HG03342 (cell line): Measurements from ENCODE around the gene UPF2.

ENCODE experiments used
- ATAC-seq: cut with Tn5 transposase; IDR thresholded peaks from one replicate; pipeline ENCODE4 v1.9.1; 2021; ENCODE audit warnings: mild to moderate bottlenecking, moderate library complexity; ENCODE audit not compliant: unreplicated experiment

The UPF2 gene

DNA sequence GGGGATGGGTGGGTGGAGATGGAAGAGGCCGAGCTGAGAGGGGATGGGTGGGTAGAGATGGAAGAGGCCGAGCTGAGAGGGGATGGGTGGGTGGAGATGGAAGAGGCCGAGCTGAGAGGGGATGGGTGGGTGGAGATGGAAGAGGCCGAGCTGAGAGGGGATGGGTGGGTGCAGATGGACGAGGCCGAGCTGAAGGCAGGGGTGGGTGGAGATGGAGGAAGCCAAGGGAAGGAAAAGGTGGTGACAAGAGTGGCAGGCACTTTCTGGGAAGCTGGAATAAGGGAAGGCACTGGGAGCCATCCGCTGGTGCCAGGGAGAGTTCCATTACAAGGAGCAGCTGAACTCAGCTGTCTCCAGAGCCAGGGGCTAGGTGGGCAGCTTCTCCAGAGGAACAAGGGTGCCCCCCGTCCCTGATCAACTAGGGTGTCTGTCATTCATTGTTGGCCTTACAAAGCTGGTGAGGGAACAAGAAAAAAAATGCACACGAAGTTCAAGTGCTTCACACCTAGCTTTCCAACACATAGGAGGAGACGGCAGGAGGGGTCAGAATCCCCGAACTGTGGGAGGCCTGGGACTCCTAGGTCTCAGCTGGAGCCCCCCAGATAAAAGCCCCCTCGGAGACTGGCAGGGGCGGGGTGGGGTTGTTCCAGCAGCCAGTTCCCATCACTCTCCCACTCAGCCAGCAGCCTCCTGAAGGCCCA lies 157.0 kb downstream of the UPF2 start:
- no peak for ATAC-seq

DNA sequence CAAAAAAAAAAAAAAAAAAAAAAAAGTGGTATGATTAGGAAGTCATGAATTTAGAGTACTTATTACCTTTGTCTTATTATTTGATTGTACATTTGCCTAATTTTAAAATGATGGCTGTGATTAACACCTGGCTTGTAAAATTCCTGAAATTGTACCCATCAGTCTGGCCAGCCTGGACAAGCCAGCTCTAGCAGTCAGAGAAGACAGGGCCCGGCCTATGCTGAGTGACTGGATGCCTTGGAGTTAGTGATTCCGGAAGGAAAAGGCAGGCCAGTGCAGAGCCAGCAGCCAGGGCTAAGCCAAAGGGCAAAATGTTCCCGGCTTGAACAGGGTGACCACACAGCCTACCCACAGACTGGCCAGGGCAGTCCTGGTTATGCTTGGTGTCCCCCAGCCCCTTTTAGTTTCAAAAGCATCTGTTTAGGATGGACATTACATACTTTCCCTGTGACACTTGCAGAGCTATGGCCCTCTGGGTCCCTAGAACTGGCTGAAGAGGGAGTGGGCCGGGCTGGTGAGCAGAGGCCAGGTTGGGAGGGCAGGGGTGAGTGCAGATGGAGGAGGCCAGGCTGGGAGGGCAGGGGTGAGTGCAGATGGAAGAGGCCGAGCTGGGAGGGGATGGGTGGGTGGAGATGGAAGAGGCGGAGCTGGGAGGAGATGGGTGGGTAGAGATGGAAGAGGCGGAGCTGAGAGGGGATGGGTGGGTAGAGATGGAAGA lies 157.7 kb downstream of the UPF2 start:
- ATAC-seq = no peak

DNA sequence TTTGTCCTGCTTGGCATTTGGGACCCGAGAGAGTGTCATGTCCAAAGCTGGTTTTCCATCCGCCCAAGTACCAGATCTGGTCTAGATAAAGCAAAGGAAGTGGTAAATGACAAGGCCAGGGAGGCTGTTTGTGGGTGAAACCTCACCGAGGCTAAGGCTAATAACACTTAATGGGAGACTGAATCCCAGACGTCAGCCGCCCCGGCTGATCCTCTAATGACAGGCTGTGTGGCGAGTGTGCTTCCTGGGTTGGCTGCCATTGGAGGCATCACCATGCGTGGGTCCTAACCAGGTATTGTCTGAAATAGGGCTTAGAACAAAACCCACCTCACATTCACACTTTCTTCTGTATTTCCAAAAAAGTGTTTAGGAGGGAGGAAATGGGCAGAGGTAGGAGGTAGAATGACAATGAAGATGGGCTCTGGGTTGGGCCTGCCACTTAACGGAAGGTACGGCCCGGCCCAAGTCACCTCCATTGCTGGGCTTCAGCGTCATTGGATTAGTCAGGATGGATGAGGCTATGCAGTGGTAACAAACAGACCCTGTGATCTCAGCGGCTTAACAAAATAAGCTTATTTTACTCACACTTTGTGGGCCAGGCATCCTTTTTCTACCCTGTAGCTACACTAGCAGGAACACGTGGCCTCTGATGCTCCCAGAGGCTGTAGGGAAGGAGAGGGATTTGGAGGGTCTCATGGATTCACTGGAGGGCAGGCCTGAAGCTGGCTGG lies 159.8 kb downstream of the UPF2 start:
- no peak for ATAC-seq

DNA sequence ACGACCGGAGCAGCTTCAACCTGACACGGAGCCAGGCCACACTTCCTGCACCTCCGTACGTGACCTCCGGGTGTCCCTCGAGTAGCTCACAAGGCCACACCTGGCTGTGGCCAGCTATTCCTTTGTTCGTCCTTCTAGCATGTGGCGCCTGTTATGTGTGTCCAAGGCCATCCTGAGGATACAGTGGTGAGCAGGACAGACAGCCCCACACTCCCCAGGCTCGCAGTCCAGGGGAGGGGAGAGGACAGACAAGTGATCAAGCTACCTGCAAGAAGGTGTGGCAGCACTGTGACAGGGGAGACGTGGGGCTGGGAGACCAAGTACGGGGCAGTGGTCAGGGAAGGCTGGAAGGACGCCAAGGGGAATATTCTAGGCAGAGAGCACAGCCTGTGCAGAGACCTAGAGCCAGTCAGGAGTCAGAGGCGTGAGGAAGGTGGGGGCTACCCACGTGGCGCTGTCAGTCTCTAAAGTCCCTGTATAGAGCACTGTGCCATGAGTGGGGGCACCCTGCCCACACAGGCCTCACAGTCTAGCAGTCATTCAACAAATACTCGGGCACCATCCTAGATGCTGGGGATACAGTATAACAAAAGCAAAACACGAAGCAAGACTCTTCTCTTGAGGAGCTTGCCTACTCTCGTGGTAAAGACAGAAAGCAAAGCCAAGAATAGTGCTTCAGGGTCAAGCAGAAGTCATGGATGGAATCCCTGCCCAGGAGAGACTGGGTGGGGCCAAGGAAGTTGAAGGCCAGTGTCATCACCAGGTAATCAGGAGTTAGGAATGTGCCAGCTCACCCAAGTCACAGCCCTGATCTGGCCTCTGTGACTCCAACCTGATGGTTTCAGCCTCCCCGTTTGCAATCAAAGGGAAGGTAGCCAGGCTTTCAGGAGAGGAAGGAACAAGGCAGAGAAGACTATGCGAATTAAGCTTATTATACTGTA lies 160.9 kb downstream of the UPF2 start:
- ATAC-seq = no peak

DNA sequence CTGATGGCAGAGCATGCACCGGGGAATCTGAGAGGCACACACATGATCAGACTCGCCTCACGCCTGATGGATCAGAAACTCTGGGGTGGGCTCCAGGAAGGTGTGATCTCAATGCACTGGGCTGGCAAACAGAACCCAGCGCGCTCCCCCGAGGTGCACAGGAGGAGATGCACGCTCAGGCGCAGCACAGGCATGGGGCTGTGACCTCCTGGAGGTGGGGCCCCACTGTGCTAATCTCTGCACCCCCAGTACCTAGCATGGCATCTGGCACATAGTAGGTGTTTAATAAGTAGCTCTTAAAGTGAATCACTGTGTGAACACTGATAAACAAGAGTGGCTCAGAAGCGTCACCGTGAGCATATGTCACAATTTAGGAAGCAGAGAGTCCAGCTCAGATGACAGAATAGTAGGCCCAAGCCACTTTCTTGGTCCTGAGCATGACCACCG lies 161.6 kb downstream of the UPF2 start:
- no peak for ATAC-seq

DNA sequence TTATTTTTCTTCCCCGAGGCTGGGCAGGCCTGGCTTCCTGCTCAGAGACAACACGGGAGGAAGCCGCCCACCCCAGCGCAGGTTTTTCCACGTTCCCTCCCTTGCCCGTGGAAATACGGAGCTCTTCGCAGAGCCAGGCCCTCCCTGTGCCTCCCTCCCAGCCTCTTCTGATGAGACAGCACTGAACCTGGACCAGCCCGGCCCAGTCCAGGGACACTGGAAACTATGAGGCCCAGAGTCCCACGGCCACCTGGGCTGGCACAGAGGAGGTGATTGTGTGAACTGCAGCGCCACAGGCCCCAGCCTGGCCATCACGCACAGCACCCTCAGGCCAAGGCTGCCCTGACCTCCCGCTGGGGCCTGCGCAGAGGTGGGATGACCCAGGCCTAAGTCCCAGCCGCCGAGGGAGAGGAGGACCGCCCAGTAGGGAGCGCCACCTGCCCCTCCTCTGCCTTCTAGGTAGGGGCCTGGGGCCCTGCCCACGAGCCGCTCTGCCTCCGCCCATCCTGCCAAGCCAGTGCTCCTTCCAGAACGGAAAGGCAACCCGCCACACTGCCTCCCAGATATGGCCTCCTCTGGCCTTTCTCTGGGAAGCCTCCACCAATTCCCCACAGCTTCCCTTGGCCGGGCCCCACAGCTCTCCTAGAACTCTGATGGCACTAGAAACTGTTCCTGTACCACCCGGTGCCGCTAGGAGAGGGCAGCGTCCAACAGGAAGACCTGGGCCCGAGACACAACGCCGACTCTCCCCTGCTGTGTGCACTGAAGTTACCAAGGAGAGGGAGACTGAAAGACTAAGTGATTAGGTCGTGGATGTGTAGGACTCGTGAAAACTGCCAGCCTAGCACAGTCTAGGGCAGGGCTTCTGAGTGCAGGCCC lies 162.2 kb downstream of the UPF2 start:
- no peak for ATAC-seq

DNA sequence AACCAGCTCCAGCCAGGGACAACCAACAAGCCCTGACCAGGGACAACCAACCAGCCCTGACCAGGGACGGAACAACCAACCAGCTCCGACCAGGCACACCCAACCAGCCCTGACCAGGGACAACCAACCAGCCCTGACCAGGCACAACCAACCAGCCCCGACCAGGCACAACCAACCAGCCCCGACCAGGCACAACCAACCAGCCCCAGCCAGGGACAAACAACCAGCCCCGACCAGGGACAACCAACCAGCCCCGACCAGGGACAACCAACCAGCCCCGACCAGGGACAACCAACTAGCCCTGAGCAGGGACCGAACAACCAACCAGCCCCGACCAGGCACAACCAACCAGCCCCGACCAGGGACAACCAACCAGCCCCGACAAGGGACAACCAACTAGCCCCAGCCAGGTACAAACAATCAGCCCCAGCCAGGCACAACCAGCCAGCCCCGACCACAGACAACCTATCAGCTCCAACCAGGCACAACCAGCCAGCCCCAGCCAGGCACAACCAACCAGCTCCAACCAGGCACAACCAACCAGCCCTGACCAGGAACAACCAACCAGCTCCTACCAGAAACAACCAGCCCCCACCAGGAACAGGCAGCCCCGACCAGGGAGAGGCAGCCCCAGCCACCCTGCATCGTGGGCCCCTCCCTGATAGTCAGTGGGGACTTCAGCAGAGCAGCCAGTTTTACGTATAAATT lies 163.1 kb downstream of the UPF2 start:
- ATAC-seq = no peak

DNA sequence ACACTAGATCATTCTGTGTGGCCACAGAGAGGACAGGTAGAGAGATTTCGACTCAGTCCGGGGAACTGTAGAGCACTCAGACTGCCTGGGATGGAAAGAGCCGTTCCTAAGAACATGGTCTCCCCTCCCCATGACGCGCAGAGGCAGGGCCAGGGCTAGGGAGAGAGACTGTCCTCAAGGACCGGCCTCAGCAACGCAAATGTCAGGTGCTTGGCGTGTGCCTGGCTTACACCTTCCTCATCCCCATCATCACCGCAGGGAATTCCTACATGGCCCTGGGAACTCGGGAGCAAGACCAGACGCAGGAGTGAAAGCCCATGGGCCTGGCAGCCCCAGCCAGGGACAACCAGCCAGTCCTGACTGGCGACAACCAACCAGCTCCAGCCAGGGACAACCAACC lies 163.8 kb downstream of the UPF2 start:
- ATAC-seq = no peak

DNA sequence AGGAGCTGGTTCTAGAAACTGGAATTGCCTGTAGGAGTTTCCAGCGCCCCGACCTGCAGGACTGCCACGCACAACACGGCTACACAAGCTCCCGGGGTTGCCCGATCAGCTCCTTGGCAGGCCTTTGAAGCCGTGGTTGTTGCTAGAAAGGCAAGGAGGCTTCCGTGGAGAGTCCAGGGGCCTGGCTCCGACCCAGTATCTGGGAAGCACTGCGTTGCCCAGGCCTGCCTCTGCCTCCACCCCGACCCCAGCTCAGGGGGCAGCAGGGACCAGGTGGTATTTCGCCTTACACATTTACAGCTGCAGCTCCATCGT lies 165.1 kb downstream of the UPF2 start:
- ATAC-seq = no peak

DNA sequence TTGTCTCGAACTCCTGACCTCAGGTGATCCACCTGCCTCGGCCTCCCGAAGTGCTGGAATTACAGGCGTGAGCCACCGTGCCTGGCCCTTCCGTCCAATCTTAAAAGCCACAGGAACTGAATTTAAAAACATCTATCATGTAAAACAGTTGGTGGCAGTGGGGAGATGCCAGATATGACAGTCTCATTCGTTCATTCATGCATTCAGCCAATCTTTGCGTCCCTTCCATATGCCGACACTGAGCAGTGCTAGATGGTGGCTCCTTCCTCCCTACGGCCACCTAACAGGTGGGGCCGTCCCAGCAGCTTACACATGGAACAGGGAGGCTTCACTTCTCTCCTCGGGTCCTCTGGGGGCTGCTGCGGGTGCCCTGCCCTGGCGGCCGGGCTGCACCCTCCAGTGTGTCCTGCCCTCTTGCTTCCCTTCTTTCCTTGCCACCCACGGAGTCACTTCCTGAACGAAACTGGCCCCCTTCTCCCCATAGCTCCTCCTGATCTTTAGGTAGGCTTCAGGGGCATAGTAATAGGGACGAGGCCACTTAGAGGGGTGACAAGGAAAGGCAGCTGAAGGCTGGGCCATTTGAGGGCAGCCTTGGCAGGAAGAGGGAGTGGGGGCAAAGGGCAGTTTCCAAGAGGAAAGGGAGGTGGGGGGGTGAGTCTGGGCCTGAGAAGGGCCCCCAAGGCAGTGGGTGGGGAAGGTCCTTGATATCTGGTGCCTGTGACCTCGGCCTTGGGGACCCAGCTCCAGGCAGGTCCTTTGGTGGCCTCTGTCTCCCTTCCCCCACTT lies 165.6 kb downstream of the UPF2 start:
- no peak for ATAC-seq

DNA sequence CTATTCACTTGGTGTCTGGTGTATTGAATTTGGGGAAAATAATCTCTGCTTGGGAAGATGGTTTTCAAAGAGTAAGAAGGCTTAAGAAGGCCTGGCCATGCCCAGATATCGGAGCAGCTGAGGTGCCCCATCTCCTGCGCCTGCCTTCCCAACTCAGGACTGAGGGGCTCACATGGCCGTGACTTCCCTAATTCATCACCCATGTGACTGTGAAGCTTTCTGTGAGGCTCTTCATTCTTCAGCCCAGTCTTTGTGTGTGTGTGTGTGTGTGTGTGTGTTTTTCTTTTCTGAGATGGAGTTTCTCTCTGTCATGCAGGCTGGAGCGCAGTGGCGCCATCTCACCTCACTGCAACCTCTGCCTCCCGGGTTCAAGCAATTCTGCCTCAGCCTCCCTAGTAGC lies 166.3 kb downstream of the UPF2 start:
- no peak for ATAC-seq

DNA sequence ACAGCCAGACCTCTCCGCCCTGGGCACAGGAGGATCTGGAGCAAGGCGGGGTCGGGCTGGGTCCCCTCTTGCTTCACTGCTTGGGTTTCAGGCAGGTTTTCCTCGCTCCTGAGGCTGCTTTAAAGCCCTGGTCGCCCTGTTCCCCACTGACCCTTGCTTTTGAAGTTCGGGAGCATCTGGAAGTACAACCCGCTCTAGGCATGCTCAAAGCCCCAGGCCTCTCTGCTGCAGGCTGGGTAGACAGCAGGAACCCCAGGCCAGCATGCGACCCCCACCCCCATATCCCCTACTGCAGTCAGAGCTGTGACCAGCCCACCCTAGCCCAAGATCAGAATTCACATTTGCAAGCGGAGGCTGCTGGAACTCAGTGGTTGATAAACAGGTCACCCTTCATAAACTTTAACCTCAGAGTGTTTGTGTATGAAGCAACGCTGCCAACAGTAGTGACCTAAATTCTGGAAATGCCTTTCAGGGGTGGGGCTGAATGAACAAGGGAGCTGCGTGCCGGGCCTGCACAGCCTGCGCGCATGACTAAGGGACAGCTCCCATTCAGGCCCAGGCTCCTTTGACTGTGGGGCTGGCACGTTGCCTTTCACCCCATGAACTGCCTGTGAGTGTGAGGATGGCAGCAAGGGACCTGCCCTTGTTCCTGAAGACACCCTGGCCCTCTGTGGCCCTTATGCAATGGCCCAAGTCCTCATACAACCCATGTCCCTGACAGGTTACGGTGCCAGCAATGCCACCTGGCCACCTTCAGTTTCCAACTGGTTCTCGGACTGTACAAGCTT lies 166.9 kb downstream of the UPF2 start:
- no peak for ATAC-seq

DNA sequence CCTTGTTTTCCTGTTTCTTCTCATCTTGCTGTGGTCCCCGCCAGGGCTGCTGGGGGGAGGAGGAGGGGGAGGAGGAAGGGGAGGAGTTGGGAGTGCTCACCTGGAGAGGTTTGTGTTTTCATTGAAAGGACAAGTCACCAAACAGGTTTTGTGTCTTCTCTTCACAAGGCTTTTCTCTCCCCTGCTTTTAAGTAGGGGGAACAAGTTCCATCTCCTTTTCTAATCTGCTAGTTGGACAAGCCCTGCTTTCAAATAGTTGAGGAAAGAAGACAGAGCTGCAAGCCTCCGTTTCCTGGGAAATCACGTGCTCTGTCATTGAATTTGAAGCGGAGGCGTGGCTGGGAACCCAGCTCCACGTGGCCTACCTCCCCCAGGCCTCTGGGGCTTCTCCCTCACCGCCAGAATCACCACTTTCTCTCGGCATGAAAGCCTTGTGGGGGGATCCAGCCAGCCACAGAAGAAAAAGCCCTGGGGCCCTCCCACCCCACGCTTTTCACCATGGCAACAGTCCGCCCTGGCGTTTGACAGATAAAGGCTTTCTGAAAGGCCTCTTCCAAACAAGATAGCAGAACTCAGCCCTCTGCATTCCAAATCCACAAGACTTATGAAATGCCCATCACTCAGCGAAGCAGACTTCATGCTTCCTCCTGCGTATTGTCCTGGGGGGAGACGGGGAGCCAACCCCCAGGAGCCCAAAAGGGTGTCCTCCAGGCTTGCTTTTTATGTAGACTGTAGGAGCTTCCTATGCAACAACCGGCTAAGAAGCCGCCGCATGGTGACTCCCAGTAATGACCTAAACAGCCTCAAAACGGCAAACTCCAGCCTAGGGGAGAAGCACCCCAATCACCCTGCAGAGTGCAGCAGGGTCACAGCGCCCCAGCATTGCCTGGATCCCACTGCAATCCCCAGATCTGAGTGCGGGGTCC lies 167.8 kb downstream of the UPF2 start:
- ATAC-seq = no peak

DNA sequence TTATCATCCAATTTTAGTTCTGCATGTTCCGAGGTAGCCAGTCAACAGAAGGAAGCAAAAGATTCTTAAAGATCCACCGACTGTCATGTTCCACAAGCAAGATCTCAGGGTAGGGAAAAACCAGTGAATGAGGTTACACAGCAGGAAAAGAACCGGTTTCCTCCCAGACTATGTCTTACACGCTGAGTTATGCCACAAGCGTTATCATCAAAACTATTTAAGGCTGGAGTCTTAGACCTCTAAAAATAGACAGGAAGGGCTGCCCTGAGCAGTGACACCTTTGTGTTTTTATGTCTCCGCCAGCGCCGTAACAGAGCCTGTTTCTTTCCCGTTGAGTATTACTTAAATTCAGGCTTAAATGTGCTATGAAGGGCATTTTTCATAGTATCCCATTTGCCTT lies 171.1 kb downstream of the UPF2 start:
- no peak for ATAC-seq

DNA sequence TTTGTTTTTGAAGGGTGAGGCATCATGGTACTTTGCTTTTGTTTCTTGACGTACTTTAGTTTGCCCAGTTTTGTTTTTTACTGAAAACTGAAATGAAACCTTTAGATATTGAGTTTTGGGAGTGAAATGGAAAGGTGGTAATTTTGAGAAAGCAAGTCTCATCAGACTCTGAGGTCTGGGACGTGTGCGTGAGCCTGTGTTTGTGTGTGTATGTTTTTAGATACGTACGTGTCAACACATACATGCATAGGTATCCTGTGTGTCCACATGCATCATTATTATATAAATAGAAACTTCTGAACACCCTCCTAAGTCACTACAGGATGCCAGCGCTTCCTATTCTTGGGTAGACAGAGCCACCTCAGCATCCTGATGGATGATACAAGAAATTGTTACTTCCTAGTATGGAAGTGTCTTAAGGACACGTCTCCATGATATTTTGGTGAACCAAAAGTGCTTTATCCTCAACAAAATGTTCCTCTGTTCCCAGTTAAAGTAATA lies 171.7 kb downstream of the UPF2 start:
- ATAC-seq = no peak

DNA sequence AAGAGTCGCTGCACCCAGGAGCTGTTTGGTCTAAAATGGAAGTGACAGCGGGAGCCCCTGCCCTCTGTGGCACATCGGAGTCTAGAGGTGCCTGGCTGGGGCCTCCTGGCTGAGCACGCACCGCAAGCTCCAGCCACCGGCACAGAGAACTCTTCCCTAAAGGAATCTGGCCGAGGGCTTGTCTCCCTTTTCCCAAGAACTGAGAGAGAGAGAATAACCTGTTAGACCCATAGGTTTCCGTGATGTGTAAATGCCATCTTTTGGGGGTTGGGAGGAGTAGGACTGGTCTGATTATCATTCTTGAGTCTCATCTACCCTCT lies 172.2 kb downstream of the UPF2 start:
- ATAC-seq = no peak
